T-helper 1 cell treated with Interleukin-12 subunit alpha and Interleukin-12 subunit beta and Interleukin-4 antibody, amounts not matched to agents 30 μg/mL and 1 μg/mL, for 36 hours (primary cell): ENCODE data around the gene LIF.

Experiments
- H3K27ac Mint-ChIP-seq: one replicate; pipeline ENCODE4 v1.8.0; 2021; ENCODE audit warnings: mild to moderate bottlenecking, mixed read lengths
- H3K27me3 Mint-ChIP-seq: one replicate; pipeline ENCODE4 v1.8.0; 2021; ENCODE audit warnings: low read depth, mixed read lengths
- H3K36me3 Mint-ChIP-seq: one replicate; pipeline ENCODE4 v1.8.0; 2021; ENCODE audit warnings: low read depth, mixed read lengths
- H3K4me1 Mint-ChIP-seq: one replicate; pipeline ENCODE4 v1.8.0; 2021; ENCODE audit warnings: low read depth, mixed read lengths
- H3K4me3 Mint-ChIP-seq: one replicate; pipeline ENCODE4 v1.8.0; 2021; ENCODE audit warnings: mild to moderate bottlenecking, moderate library complexity, mixed read lengths
- H3K9me3 Mint-ChIP-seq: one replicate; pipeline ENCODE4 v1.8.0; 2021; ENCODE audit warnings: mixed read lengths

LIF gene

DNA sequence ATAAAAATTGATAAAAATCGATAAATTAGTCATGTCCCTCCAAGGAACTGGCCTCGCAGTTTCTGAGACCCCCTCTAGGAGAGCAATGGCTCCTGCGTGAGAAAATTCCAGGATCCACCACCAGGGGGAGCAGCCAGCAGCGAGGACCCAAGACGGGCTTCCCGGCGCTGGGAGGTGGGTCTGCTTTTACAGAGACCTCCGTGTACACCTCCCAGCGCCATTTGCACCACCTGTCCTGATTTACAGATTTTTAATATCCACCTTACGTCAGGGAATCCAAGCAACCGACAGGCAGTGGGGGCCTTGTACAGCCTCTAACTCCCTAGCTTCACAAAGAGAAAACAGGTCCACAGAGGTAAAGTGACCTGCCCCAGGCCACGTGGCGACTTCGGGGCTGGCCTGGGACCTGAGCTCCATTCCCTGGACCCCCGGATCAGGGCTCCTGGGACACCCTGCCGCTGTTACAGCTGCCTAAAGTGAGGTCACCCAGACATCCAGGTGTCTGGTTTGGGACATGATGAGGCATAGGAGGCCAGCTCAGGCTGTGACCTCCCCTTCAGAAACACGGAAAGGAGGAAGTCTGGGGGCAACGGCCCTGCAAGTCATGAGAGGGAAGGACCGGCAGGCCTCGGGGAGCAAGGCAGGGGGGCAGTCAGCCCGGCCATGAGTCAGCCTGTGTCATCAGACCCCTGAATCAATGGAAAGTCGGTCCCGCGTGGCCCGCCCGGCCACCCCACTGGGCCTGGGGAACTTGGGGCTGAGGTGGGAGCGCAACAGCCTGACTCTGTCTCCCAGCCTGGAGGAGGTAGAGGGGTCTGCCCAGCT lies 16.6 kb upstream of the LIF start:
- H3K4me1 Mint-ChIP-seq: peaks cover 52% of the 10 kb centered on the region
- peaks cover 45% of the 10 kb centered on the region for H3K36me3 Mint-ChIP-seq
- no peaks in the 10 kb centered on the region for H3K9me3 Mint-ChIP-seq
- peak overlapping the region; percentile 86 for H3K27ac Mint-ChIP-seq
- no peaks in the 10 kb centered on the region for H3K27me3 Mint-ChIP-seq
- H3K4me3 Mint-ChIP-seq: peak overlapping the region; percentile 98

DNA sequence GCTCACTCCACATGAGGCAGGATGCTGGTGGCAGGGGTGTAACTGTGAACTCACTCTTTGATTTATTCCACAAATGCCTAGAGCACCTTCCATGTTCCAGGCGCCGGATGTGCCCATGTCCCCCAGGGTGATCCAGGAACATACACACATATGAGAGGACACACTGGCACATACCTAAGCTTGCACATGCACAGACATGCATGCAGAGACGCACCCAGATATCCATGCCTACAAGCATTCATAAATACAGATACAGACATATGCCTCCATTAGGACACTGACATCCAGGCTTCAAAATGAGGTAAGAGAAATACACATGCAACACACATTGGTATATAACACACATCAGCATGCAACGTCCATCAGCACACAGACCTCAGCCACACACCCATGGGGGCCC lies 15.6 kb upstream of the LIF start:
- Mint-ChIP-seq H3K4me1 (peaks cover 49% of the 10 kb centered on the region), H3K27ac (peak overlapping the region; percentile 83)

DNA sequence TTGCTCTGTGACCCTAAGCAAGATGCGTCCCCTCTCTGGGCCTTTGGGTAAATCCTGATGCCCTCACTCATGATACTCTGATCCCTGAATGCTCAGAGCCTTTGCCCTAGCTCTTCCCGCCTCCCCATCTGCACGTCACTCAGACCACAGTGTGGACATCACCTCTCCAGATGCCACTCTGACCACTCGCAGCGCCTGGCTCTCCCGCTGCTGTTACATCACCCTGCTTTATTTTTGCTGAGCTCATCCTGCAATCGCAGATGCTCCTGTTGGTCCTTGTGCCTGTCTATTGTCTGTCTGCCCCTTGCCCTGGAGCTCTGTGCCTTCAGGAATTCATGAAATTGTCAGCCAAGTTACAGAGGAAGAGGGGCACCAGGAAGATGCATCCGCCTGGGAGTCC lies 14.6 kb upstream of the LIF start:
- Mint-ChIP-seq H3K9me3 (no peaks in the 10 kb centered on the region), H3K4me3 (no peak overlapping the region), H3K27me3 (no peaks in the 10 kb centered on the region), H3K27ac (peak overlapping the region; percentile 83), H3K36me3 (peaks cover 37% of the 10 kb centered on the region), H3K4me1 (peaks cover 56% of the 10 kb centered on the region)

More for the DNA sequence above, 15.6 kb upstream of the LIF start:
- H3K9me3 Mint-ChIP-seq: no peaks in the 10 kb centered on the region
- peaks cover 42% of the 10 kb centered on the region for H3K36me3 Mint-ChIP-seq
- no peaks in the 10 kb centered on the region for H3K27me3 Mint-ChIP-seq
- peak overlapping the region; percentile 75 for H3K4me3 Mint-ChIP-seq

DNA sequence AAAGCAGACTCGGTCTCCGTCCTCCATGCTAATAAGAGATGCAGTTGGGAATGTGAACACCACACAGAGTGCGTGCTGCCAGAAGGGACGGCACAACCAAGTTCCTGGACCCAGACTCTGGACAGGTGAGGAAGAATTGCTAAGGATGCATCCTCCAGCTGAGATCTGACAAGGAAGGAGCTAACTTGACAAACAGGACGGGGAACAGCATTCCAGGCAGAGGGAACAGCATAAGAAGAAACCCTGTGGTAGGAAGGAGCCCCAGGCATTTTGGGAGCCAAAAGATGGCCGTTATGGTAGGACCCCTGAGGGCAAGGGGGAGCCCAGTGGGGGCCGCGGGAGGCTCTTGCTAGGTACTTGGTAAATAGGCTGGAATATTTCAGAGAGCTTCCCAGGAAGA lies 14.1 kb upstream of the LIF start:
- Mint-ChIP-seq H3K27ac (no peak overlapping the region), H3K9me3 (no peaks in the 10 kb centered on the region), H3K36me3 (peaks cover 33% of the 10 kb centered on the region), H3K4me1 (peaks cover 59% of the 10 kb centered on the region), H3K4me3 (no peak overlapping the region), H3K27me3 (no peaks in the 10 kb centered on the region)

DNA sequence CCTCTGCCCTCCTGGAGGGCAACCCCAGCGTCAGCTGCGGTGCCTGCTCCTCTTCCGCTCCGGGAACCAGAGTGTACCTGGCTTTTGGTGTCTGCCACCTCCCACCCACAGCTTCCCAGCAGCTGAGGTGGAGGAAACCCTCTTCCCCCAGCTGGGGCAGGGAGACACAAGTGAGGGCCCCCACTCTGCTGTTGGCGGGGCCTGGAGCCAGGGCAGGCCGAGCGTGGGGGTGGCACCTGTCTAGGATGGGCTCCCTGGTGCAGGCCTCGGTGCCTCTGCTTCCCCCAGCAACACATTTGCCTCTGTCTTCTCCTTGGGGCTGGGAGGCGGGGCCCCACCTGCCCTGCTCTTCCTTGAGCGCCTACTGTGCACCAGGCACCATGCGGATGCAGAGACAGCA lies 13.7 kb upstream of the LIF start:
- Mint-ChIP-seq H3K27me3 (no peaks in the 10 kb centered on the region), H3K4me1 (peaks cover 55% of the 10 kb centered on the region), H3K27ac (no peak overlapping the region), H3K36me3 (peaks cover 31% of the 10 kb centered on the region), H3K9me3 (no peaks in the 10 kb centered on the region), H3K4me3 (no peak overlapping the region)

GRCh38 chr22:30254314-30254713 lies 7.8 kb upstream of the LIF start:
- Mint-ChIP-seq H3K4me3 (no peak overlapping the region), H3K36me3 (no peaks in the 10 kb centered on the region), H3K27ac (no peak overlapping the region), H3K9me3 (no peaks in the 10 kb centered on the region), H3K4me1 (peaks cover 35% of the 10 kb centered on the region), H3K27me3 (no peaks in the 10 kb centered on the region)

- no peaks in the 10 kb centered on the region for H3K9me3 Mint-ChIP-seq
- H3K27ac Mint-ChIP-seq: peak overlapping the region; percentile 52
- peak overlapping the region; percentile 4 for H3K4me3 Mint-ChIP-seq
- peaks cover 39% of the 10 kb centered on the region for H3K4me1 Mint-ChIP-seq
- H3K27me3 Mint-ChIP-seq: no peaks in the 10 kb centered on the region
- no peaks in the 10 kb centered on the region for H3K36me3 Mint-ChIP-seq
Observed at GRCh38 chr22:30253205-30253852, 6.8 kb upstream of the LIF start.

GRCh38 chr22:30252411-30253204 lies 6.0 kb upstream of the LIF start:
- peak overlapping the region; percentile 4 for H3K4me3 Mint-ChIP-seq
- peak overlapping the region; percentile 8 for H3K27ac Mint-ChIP-seq

DNA sequence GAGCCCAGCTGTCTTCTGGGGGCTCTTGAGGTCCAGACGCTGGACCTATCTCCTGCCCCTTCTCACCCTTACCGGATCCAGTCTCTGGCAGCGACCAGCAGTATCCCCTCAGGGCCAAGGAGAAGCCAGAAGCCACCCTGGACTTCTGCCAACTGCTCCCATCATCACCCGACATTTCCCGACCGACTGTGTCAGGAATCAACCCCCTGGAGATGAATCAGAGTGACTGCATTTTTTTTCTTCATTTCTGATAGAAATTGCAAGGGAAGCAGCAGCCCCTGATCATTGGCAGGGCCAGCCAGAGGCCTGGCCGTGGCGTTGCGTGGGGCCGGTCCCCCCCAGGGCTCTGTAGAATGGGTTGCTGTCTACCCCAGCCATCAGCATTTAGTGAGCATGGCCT lies 5.2 kb upstream of the LIF start:
- no peak overlapping the region for H3K4me3 Mint-ChIP-seq
- H3K4me1 Mint-ChIP-seq: peaks cover 38% of the 10 kb centered on the region
- no peaks in the 10 kb centered on the region for H3K36me3 Mint-ChIP-seq
- no peak overlapping the region for H3K27ac Mint-ChIP-seq
- no peaks in the 10 kb centered on the region for H3K27me3 Mint-ChIP-seq
- H3K9me3 Mint-ChIP-seq: no peaks in the 10 kb centered on the region

More at GRCh38 chr22:30252411-30253204, 6.0 kb upstream of the LIF start:
- peaks cover 41% of the 10 kb centered on the region for H3K4me1 Mint-ChIP-seq
- no peaks in the 10 kb centered on the region for H3K9me3 Mint-ChIP-seq
- H3K27me3 Mint-ChIP-seq: no peaks in the 10 kb centered on the region
- H3K36me3 Mint-ChIP-seq: no peaks in the 10 kb centered on the region

- Mint-ChIP-seq H3K4me3 (no peak overlapping the region), H3K27me3 (no peaks in the 10 kb centered on the region), H3K4me1 (peaks cover 35% of the 10 kb centered on the region), H3K36me3 (peaks cover 2% of the 10 kb centered on the region), H3K27ac (no peak overlapping the region), H3K9me3 (no peaks in the 10 kb centered on the region)
Observed at GRCh38 chr22:30250661-30251267, 4.2 kb upstream of the LIF start.

- no peak overlapping the region for H3K27ac Mint-ChIP-seq
- H3K4me3 Mint-ChIP-seq: no peak overlapping the region
- H3K36me3 Mint-ChIP-seq: peaks cover 3% of the 10 kb centered on the region
- no peaks in the 10 kb centered on the region for H3K9me3 Mint-ChIP-seq
- peaks cover 37% of the 10 kb centered on the region for H3K4me1 Mint-ChIP-seq
- H3K27me3 Mint-ChIP-seq: no peaks in the 10 kb centered on the region
Observed at GRCh38 chr22:30250039-30250565, 3.5 kb upstream of the LIF start.

DNA sequence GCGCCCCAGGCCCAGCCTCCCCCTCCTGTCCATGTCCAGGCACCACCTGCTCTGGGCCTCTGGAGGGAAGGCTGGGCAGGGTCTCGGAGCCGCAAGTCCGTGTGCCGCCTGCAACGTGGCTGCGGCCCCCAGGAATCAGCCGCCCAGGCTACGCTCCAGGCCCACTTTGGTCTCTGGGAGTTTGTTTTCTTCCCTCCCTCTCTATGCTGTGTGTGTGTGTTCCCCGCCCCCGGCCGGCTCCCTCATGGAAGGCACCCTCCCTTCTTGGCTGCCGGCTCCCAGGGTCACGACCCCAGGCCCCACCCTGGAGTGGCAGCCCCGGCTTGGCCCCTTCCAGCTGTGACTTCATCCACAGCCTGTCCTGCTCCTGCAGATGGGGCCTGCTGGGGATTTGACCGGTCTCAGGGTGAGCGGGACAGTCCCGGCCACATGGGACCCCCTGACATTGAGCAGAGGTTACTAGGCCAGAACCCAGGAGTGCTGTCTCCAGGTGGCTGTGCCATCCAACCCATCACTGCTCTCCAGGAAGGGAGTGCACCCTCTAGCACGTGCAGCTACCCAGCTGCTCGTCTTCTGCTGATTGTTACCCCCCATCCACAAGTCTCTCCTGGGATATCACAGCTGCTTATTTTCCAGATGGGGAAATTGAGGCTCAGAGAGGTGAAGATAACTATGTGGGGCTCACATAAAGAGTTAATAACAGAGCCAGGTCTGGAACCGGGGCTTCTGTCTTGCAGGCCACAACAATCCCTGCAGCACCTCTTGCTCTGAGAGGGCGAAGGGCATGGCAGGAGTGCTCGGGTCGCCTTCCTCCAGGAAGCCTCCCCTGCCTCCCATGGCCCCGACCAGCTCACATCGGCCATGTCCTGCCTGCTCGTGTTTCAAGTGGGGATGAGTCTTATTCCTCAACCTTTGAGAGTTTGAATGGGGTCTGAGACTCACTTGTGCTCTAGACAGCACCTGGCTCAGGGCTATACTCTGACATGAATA lies 2.8 kb upstream of the LIF start:
- peaks cover 43% of the 10 kb centered on the region for H3K4me1 Mint-ChIP-seq
- H3K4me3 Mint-ChIP-seq: no peak overlapping the region
- H3K36me3 Mint-ChIP-seq: peaks cover 11% of the 10 kb centered on the region
- peak overlapping the region; percentile 57 for H3K27ac Mint-ChIP-seq
- no peaks in the 10 kb centered on the region for H3K27me3 Mint-ChIP-seq
- H3K9me3 Mint-ChIP-seq: no peaks in the 10 kb centered on the region

GRCh38 chr22:30248484-30248883 lies 1.9 kb upstream of the LIF start:
- Mint-ChIP-seq H3K27ac (peak overlapping the region; percentile 82), H3K36me3 (peaks cover 19% of the 10 kb centered on the region), H3K4me3 (peak overlapping the region; percentile 66), H3K4me1 (peaks cover 49% of the 10 kb centered on the region), H3K9me3 (no peaks in the 10 kb centered on the region), H3K27me3 (no peaks in the 10 kb centered on the region)
